Nephron progenitor cell (in vitro differentiated cells): ENCODE results near the gene PRL.

Experiments used
- DNase-seq: peaks from one replicate; pipeline ENCODE4 v3.0.0; 2021
- H3K27ac Mint-ChIP-seq: 2 replicates; pipeline ENCODE4 v1.8.0; 2021; ENCODE audit warnings: mild to moderate bottlenecking, moderate library complexity, mixed read lengths
- H3K27me3 Mint-ChIP-seq: 2 replicates; pipeline ENCODE4 v1.8.0; 2021; ENCODE audit warnings: mild to moderate bottlenecking, low read depth, mixed read lengths; ENCODE audit not compliant: poor library complexity
- H3K36me3 Mint-ChIP-seq: 2 replicates; pipeline ENCODE4 v1.8.0; 2021; ENCODE audit warnings: low read depth, mixed read lengths
- H3K4me1 Mint-ChIP-seq: 2 replicates; pipeline ENCODE4 v1.8.0; 2021; ENCODE audit warnings: mixed read lengths
- H3K4me3 Mint-ChIP-seq: 2 replicates; pipeline ENCODE4 v1.8.0; 2021; ENCODE audit warnings: mild to moderate bottlenecking, moderate library complexity, mixed read lengths
- H3K9me3 Mint-ChIP-seq: 2 replicates; pipeline ENCODE4 v1.8.0; 2021; ENCODE audit warnings: mild to moderate bottlenecking, moderate library complexity, mixed read lengths
- CTCF ChIP-seq: fragments of 200-600 bp; sonication (generic); IDR thresholded peaks from 2 replicates; pipeline ENCODE4 v1.5.0; 2021; ENCODE audit warnings: antibody characterized with exemption

Gene PRL

GRCh38 chr6:22239261-22239921 is 57.4 kb downstream of the PRL start:
- Mint-ChIP-seq H3K27ac (no peak overlapping the region), H3K4me3 (no peak overlapping the region), H3K4me1 (no peaks in the 10 kb centered on the region), H3K9me3 (peaks cover 46% of the 10 kb centered on the region), H3K27me3 (no peaks in the 10 kb centered on the region), H3K36me3 (peaks cover 22% of the 10 kb centered on the region)
- no peak for TF ChIP-seq CTCF
- DNase-seq, result no peak

GRCh38 chr6:22238861-22239260 is 58.0 kb downstream of the PRL start:
- Mint-ChIP-seq H3K4me3 (no peak overlapping the region), H3K27me3 (no peaks in the 10 kb centered on the region), H3K27ac (no peak overlapping the region), H3K36me3 (peaks cover 19% of the 10 kb centered on the region), H3K4me1 (no peaks in the 10 kb centered on the region), H3K9me3 (peaks cover 42% of the 10 kb centered on the region)
- DNase-seq, result no peak
- no peak for TF ChIP-seq CTCF

- Mint-ChIP-seq H3K4me3 (no peak overlapping the region), H3K27ac (no peak overlapping the region), H3K27me3 (no peaks in the 10 kb centered on the region), H3K36me3 (peaks cover 10% of the 10 kb centered on the region), H3K4me1 (no peaks in the 10 kb centered on the region), H3K9me3 (peaks cover 33% of the 10 kb centered on the region)
- no peak for TF ChIP-seq CTCF
- DNase-seq, result no peak
These were observed 59.3 kb downstream of the PRL start for GRCh38 chr6:22237526-22237925.
